OCI-LY7 (cell line): ENCODE results near the gene DNAJB12.

Source experiments
- CTCF ChIP-seq: fragments of 200-600 bp; sonication (generic); conservative IDR thresholded peaks from 2 replicates; pipeline ENCODE4 v1.5.1; 2014; ENCODE audit warnings: mild to moderate bottlenecking, antibody characterized with exemption, low read length, moderate library complexity, mixed read lengths
- EZH2phosphoT487 ChIP-seq: fragments of 200-600 bp; sonication (generic); IDR thresholded peaks from 2 replicates; pipeline ENCODE4 v1.6.1; 2018; ENCODE audit warnings: low read depth, borderline replicate concordance, mild to moderate bottlenecking, mixed run types, antibody characterized with exemption, low read length, moderate library complexity, mixed read lengths

- TF ChIP-seq CTCF (no peak), EZH2phosphoT487 (no peak)
Observed at GRCh38 chr10:72316386-72316700, 38.4 kb downstream of the DNAJB12 start.
